ENCODE data around the gene SIAH2.

The SIAH2 gene

DNA sequence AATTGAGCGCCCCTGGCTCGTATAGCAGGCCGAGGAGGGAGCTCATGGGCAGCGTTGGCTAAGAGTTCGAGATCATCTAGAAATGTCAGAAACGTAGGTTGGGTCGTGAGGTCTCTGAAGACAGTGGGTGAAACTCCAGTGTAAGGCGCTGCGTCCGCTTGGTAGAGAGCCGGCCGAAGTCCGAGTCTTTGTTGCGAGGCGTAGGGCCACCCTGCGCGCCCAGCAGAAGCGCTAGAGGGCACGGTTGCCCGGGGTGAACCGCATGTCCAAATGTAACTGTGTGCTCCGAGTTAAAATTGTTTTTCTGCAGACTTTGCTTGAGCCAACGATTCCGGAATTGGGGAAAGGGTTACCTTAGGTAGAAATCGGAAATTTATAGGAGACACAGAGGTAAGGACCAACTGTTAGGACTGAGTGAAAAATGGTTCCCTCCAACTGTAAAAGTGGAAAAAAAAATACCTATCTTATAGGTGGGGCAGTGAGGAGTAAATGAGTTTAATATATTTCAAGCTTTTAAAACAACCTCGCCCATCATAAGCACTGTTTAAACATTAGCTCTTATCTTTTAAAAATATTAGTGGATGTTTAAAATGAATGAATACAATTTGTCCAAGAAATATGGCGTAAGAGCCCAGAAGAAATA lies 993 bp upstream of the SIAH2 start:
- H3K9ac ChIP-seq (ENCODE audit: low read length) = peak overlapping the region; percentile 98
- H3F3A ChIP-seq (ENCODE audit: insufficient read depth, low read length) = peaks cover 42% of the 10 kb centered on the region
- H3K27ac ChIP-seq (ENCODE audit: low read length) = peak overlapping the region; percentile 99
- TF ChIP-seq, protein P1, sequence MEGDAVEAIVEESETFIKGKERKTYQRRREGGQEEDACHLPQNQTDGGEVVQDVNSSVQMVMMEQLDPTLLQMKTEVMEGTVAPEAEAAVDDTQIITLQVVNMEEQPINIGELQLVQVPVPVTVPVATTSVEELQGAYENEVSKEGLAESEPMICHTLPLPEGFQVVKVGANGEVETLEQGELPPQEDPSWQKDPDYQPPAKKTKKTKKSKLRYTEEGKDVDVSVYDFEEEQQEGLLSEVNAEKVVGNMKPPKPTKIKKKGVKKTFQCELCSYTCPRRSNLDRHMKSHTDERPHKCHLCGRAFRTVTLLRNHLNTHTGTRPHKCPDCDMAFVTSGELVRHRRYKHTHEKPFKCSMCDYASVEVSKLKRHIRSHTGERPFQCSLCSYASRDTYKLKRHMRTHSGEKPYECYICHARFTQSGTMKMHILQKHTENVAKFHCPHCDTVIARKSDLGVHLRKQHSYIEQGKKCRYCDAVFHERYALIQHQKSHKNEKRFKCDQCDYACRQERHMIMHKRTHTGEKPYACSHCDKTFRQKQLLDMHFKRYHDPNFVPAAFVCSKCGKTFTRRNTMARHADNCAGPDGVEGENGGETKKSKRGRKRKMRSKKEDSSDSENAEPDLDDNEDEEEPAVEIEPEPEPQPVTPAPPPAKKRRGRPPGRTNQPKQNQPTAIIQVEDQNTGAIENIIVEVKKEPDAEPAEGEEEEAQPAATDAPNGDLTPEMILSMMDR (IDR thresholded peaks at IDR 0.05; ENCODE audit: low read length) = peak; percentile 62
- TF ChIP-seq EZH2 (optimal IDR thresholded peaks at IDR 0.05; ENCODE audit: low read depth, low read length) (no peak), EZH2phosphoT487 (IDR thresholded peaks at IDR 0.05; ENCODE audit: low read length) (no peak)
- H3K4me2 ChIP-seq (ENCODE audit: low read depth, low read length) = peak overlapping the region; percentile 89
- H4K20me1 ChIP-seq (ENCODE audit: insufficient read depth, low read length) = peaks cover 10% of the 10 kb centered on the region
- peak; percentile 73 for DNase-seq
- no peaks in the 10 kb centered on the region for H3K27me3 ChIP-seq (replicated peaks; ENCODE audit: insufficient read depth, low read length)
- peak overlapping the region; percentile 90 for H3K4me3 ChIP-seq (ENCODE audit: low read length)
- H2AFZ ChIP-seq (ENCODE audit: low read length) = peak overlapping the region; percentile 53; the same call in 1 of the 2 replicates
- H3K4me1 ChIP-seq (ENCODE audit: low read length) = peaks cover 46% of the 10 kb centered on the region
- H3K9me3 ChIP-seq (replicated peaks; ENCODE audit: insufficient read depth, low read length) = no peaks in the 10 kb centered on the region
- H3K79me2 ChIP-seq (ENCODE audit: low read length) = peaks cover 49% of the 10 kb centered on the region
- H3K9me2 ChIP-seq (replicated peaks; ENCODE audit: insufficient read depth, low read length) = no peaks in the 10 kb centered on the region
- no peaks in the 10 kb centered on the region for H3K36me3 ChIP-seq (replicated peaks; ENCODE audit: insufficient read depth, low read length)

DNA sequence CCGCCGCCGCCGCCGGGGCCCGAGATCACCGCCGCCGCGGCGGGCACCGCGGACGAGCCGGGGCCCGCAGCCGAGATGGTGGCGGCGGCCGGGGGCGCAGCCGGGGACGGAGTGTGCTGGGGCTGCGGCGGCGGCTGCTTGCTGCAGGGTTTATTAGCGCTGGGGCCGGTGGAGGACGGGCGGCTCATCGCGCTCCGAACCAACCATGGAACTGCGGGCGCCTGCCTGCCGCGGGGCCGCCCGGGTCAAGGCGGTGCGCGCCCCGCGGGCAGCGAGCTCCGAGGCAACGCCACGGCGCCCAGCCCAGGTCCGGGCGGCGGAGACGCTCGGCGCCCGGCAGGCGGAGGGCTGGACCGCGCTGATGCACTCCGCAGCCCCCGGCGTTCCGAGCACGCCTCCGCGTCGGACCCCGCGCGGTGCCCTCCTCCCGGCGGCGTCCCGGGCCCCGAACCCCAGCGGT lies 277 bp downstream of the SIAH2 start:
- Histone ChIP-seq H3K79me2 (ENCODE audit: low read length) (peaks cover 61% of the 10 kb centered on the region), H2AFZ (ENCODE audit: low read length) (no peak overlapping the region), H3K4me1 (ENCODE audit: low read length) (peaks cover 52% of the 10 kb centered on the region)

DNA sequence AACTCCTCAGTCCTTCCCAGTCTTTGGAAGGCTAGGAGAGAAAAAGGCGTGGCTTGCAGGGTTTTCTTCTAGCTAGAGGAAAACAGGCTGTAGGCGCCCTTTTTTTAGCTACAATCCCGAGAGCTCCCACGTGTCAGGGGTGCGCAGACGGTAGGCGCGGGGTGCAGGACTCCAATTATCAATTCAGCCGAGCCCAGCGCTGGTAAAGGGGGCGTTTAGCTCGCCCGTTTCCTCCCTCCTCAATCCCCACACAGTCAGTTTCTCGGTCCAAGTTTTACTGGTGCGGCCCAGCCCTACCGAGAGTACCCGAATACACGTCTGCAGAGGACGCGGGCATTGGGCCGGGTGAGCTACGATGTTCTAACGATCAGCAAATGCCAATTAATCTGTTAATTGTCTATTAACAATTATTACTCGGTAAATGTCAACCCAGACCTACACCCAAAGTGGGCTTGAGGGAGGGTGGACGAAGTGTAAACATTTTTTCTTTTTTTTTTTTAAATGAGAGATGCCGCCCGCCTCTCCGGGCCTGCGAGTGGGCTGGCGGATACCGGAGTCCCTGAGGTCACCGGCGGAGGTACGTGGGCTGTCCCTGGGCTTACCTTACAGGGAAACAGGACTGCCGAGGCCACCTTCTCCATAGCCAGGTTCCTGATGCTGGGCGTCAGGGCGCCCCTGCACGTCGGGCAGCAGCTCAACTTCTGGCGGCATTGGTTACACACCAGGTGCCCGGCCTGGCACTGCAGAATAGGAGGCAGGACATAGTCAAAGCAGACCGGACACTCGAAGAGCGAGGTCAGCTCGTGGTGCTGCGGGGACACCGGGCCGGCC lies 923 bp downstream of the SIAH2 start:
- Histone ChIP-seq H3K9me2 (replicated peaks; ENCODE audit: insufficient read depth, low read length) (no peaks in the 10 kb centered on the region), H3K9me3 (replicated peaks; ENCODE audit: insufficient read depth, low read length) (no peaks in the 10 kb centered on the region), H3K27me3 (replicated peaks; ENCODE audit: insufficient read depth, low read length) (no peaks in the 10 kb centered on the region), H3K4me3 (ENCODE audit: low read length) (peak overlapping the region; percentile 95), H3K36me3 (replicated peaks; ENCODE audit: insufficient read depth, low read length) (no peaks in the 10 kb centered on the region), H3K79me2 (ENCODE audit: low read length) (peaks cover 67% of the 10 kb centered on the region), H3F3A (ENCODE audit: insufficient read depth, low read length) (peaks cover 41% of the 10 kb centered on the region), H3K4me2 (ENCODE audit: low read depth, low read length) (peak overlapping the region; percentile 84), H3K4me1 (ENCODE audit: low read length) (peaks cover 47% of the 10 kb centered on the region), H4K20me1 (ENCODE audit: insufficient read depth, low read length) (peaks cover 14% of the 10 kb centered on the region), H2AFZ (ENCODE audit: low read length) (peak overlapping the region; percentile 27; the same call in 1 of the 2 replicates), H3K9ac (ENCODE audit: low read length) (peak overlapping the region; percentile 94), H3K27ac (ENCODE audit: low read length) (peak overlapping the region; percentile 99)
- DNase-seq = peak; percentile 52
- no peak for TF ChIP-seq EZH2 (optimal IDR thresholded peaks at IDR 0.05; ENCODE audit: low read depth, low read length)

More for the DNA sequence above, 277 bp downstream of the SIAH2 start:
- Histone ChIP-seq H3K27ac (ENCODE audit: low read length) (peak overlapping the region; percentile 99; the same call in 1 of the 2 replicates), H3K9me3 (replicated peaks; ENCODE audit: insufficient read depth, low read length) (no peaks in the 10 kb centered on the region), H3K36me3 (replicated peaks; ENCODE audit: insufficient read depth, low read length) (no peaks in the 10 kb centered on the region), H4K20me1 (ENCODE audit: insufficient read depth, low read length) (peaks cover 10% of the 10 kb centered on the region), H3K9ac (ENCODE audit: low read length) (peak overlapping the region; percentile 94), H3K4me3 (ENCODE audit: low read length) (peak overlapping the region; percentile 95), H3K9me2 (replicated peaks; ENCODE audit: insufficient read depth, low read length) (no peaks in the 10 kb centered on the region), H3F3A (ENCODE audit: insufficient read depth, low read length) (peaks cover 42% of the 10 kb centered on the region), H3K4me2 (ENCODE audit: low read depth, low read length) (no peak overlapping the region; the same call in 1 of the 2 replicates), H3K27me3 (replicated peaks; ENCODE audit: insufficient read depth, low read length) (no peaks in the 10 kb centered on the region)
- peak; percentile 10 for DNase-seq
- TF ChIP-seq EZH2 (optimal IDR thresholded peaks at IDR 0.05; ENCODE audit: low read depth, low read length) (no peak), EZH2phosphoT487 (IDR thresholded peaks at IDR 0.05; ENCODE audit: low read length) (no peak)
- TF ChIP-seq, protein P1 (IDR thresholded peaks at IDR 0.05; ENCODE audit: low read length) = no peak

Measured in MM.1S (cell line).